HepG2 (cell line): ENCODE results near the gene IFNLR1. TPM values are rescaled to one million over a fixed set of nuclear protein-coding genes. Genes with fewer than 3 reads are reported as not detected.

Experiments used
- ATAC-seq: fragments of 200-7000 bp; cut with Tn5 transposase; 3 replicates; pipeline ENCODE4 v1.9.1; 2020; ENCODE audit warnings: mild to moderate bottlenecking, moderate library complexity
- BruUV-seq: library from RNA; stranded (reverse); fragments of 400-500 nt; replicated peaks from 2 replicates; lab custom pipeline; 2021; lab: Mats Ljungman, UMichigan
- CTCF ChIA-PET: fragments of 300-600 bp; formaldehyde crosslinking; extraction: SDS; loops from one replicate; lab custom pipeline; 2021; ENCODE audit warnings: low total read pairs, inconsistent platforms, low intra/inter-chr PET ratio; lab: Yijun Ruan, JAX
- POLR2A ChIA-PET: fragments of 350-600 bp; sonication (Branson Sonifier 250); formaldehyde crosslinking; loops from one replicate; lab custom pipeline; 2020; ENCODE audit warnings: antibody characterized with exemption, inconsistent platforms; lab: Yijun Ruan, JAX
- DNase-seq: peaks from one replicate; pipeline ENCODE4 v3.0.0-alpha.2; 2015; ENCODE audit warnings: low spot score
- FAIRE-seq: peaks from 3 replicates; lab custom pipeline; 2011; peaks lifted over from hg19 to GRCh38; lab: Jason Lieb, UNC
- H2AFZ ChIP-seq: one replicate; pipeline ENCODE4 v1.6.1; 2011; ENCODE audit warnings: low read length, inconsistent platforms
- H3K27ac ChIP-seq: fragments of 300-600 bp; 3 replicates; pipeline ENCODE4 v1.8.0; 2011; ENCODE audit warnings: mixed run types, mild to moderate bottlenecking, mixed read lengths, low read length, inconsistent platforms; ENCODE audit not compliant: insufficient read depth; ENCODE audit errors: extremely low read length
- H3K27me3 ChIP-seq, 2 experiments: fragments of 200-600 bp in 1 of 2; 2 replicates in 1 of 2; 3 replicates in 1 of 2; pipeline versions ENCODE4 v1.6.0 to v1.8.0; 2011; ENCODE audit warnings: low read length in 2 of 2, mild to moderate bottlenecking in 2 of 2, moderate library complexity in 2 of 2, inconsistent platforms in 1 of 2; ENCODE audit not compliant: insufficient read depth in 2 of 2, control insufficient read depth in 1 of 2
- H3K36me3 ChIP-seq, 2 experiments: fragments of 200-600 bp in 1 of 2; replicated peaks in 1 of 2; 2 replicates in 1 of 2; 3 replicates in 1 of 2; pipeline versions ENCODE4 v1.5.1 to v1.8.0; 2011; ENCODE audit warnings: low read length in 2 of 2, inconsistent platforms in 1 of 2; ENCODE audit not compliant: insufficient read depth in 2 of 2, control insufficient read depth in 1 of 2
- H3K4me1 ChIP-seq: 2 replicates; pipeline ENCODE4 v1.5.1; 2012; ENCODE audit warnings: low read length, inconsistent platforms; ENCODE audit not compliant: insufficient read depth
- H3K4me2 ChIP-seq: 2 replicates; pipeline ENCODE4 v1.6.0; 2011; ENCODE audit warnings: low read depth, low read length, inconsistent platforms
- H3K4me3 ChIP-seq, 3 experiments: fragments of 200-600 bp in 1 of 3; sonication (generic), shearing (Covaris generic) in 1 of 3; replicated peaks in 1 of 3; 2 replicates each; pipeline ENCODE4 v1.5.1; 2011 to 2016; ENCODE audit warnings: low read length in 3 of 3, inconsistent platforms in 2 of 3, low read depth in 2 of 3, mild to moderate bottlenecking in 2 of 3, control low read depth in 1 of 3, mixed read lengths in 1 of 3; ENCODE audit not compliant: insufficient read depth in 1 of 3
- H3K79me2 ChIP-seq: one replicate; pipeline ENCODE4 v1.6.1; 2011; ENCODE audit warnings: low read length, inconsistent platforms; ENCODE audit not compliant: insufficient read depth
- H3K9ac ChIP-seq: 2 replicates; pipeline ENCODE4 v1.6.0; 2011; ENCODE audit warnings: mild to moderate bottlenecking, low read depth, low read length, inconsistent platforms; ENCODE audit not compliant: insufficient read depth
- H3K9me3 ChIP-seq: 2 replicates; pipeline ENCODE4 v1.5.1; 2012; ENCODE audit warnings: mild to moderate bottlenecking, low read length
- H4K20me1 ChIP-seq: 2 replicates; pipeline ENCODE4 v1.6.0; 2011; ENCODE audit warnings: inconsistent platforms, mild to moderate bottlenecking, low read length, moderate library complexity; ENCODE audit not compliant: insufficient read depth
- CBX2 ChIP-seq, 2 experiments: fragments of 200-600 bp in 1 of 2; sonication (generic); formaldehyde crosslinking in 1 of 2; IDR thresholded peaks; 2 replicates each; pipeline versions ENCODE4 v1.7.0 to v1.8.1; 2018 to 2022; ENCODE audit warnings: low read depth in 2 of 2, low read length in 1 of 2, mild to moderate bottlenecking in 1 of 2, missing genetic modification reagents in 1 of 2
- JUND ChIP-seq: sonication (generic); formaldehyde crosslinking; IDR thresholded peaks from 2 replicates; pipeline ENCODE4 v1.8.0; 2022; ENCODE audit warnings: mild to moderate bottlenecking, missing genetic modification reagents
- KLF9 ChIP-seq: IDR thresholded peaks from 2 replicates; pipeline ENCODE4 v1.6.1; 2016; ENCODE audit warnings: low read depth
- MTF1 ChIP-seq: sonication (generic); formaldehyde crosslinking; IDR thresholded peaks from 2 replicates; pipeline ENCODE4 v1.5.0; 2020; ENCODE audit warnings: missing genetic modification reagents
- TEAD2 ChIP-seq: sonication (generic); formaldehyde crosslinking; IDR thresholded peaks from 2 replicates; pipeline ENCODE4 v1.9.0; 2021; ENCODE audit warnings: missing genetic modification reagents
- ZMYM2 ChIP-seq: sonication (generic); formaldehyde crosslinking; IDR thresholded peaks from 2 replicates; pipeline ENCODE4 v1.8.0; 2022; ENCODE audit warnings: mild to moderate bottlenecking, missing genetic modification reagents
- ZNF251 ChIP-seq: sonication (generic); formaldehyde crosslinking; IDR thresholded peaks from 2 replicates; pipeline ENCODE4 v1.9.0; 2021; ENCODE audit warnings: mild to moderate bottlenecking, missing genetic modification reagents
- ZNF253 ChIP-seq: sonication (generic); formaldehyde crosslinking; IDR thresholded peaks from 2 replicates; pipeline ENCODE4 v1.8.0; 2022; ENCODE audit warnings: mild to moderate bottlenecking, missing genetic modification reagents, borderline replicate concordance
- ZNF275 ChIP-seq: sonication (generic); formaldehyde crosslinking; IDR thresholded peaks from 2 replicates; pipeline ENCODE4 v1.8.0; 2022; ENCODE audit warnings: missing genetic modification reagents, mild to moderate bottlenecking, inconsistent platforms, borderline replicate concordance
- ZNF460 ChIP-seq: sonication (generic); formaldehyde crosslinking; IDR thresholded peaks from 2 replicates; pipeline ENCODE4 v1.5.1; 2020; ENCODE audit warnings: missing genetic modification reagents, mild to moderate bottlenecking, borderline replicate concordance
- WGBS: methylation state at CpG from one replicate; pipeline ENCODE4 v1.1.6; 2017; ENCODE audit warnings: low lambda C conversion rate; 5-methylcytosine and 5-hydroxymethylcytosine counted together
- in situ Hi-C: cut with HindIII; loops from 2 replicates; pipeline ENCODE4 v1.10.0; 2017; ENCODE audit warnings: low pct_unique_long_range_greater_than_20kb; ENCODE audit not compliant: extremely low pct_ligation_motif_present
- intact Hi-C: fragments of 100-400 bp; cut with micrococcal nuclease; formaldehyde crosslinking; loops from one replicate; pipeline ENCODE4 v1.10.0; 2022; ENCODE audit not compliant: unreplicated experiment
- polyA plus RNA-seq, 8 experiments: library from polyadenylated mRNA; depleted of rRNA in 3 of 8; stranded (reverse) in 7 of 8; unstranded in 1 of 8; fragments of >200 nt; fragmentation: Illumina TruSeq in 4 of 8; extraction: Trizol in 4 of 8; gene quantifications; 2 replicates each; pipeline versions ENCODE4 v1.2.1 to v1.2.3, GENCODE V29; 2011 to 2016; ENCODE audit warnings: low read depth in 4 of 8, missing spikeins in 1 of 8, mixed read lengths in 1 of 8; ENCODE audit not compliant: insufficient read depth in 1 of 8
- total RNA-seq, 5 experiments: library from RNA; depleted of rRNA; stranded (reverse); fragments of >200 nt; fragmentation: Illumina TruSeq; extraction: Trizol; gene quantifications; 2 replicates each; pipeline ENCODE4 v1.2.3, GENCODE V29; 2016; ENCODE audit warnings: low read depth in 1 of 5
- TF ChIP-seq, protein P1 (sequence below): sonication (generic); formaldehyde crosslinking; IDR thresholded peaks from 2 replicates; pipeline ENCODE4 v1.4.0; 2020; ENCODE audit warnings: missing genetic modification reagents, borderline replicate concordance

The IFNLR1 gene
- total and polyA plus RNA-seq, 2 of the 13 experiments (the other 11 are each of a cell fraction or from before 2014, with no cell fraction given), result 3.8 to 8.5 TPM

- TF ChIP-seq, protein P1, sequence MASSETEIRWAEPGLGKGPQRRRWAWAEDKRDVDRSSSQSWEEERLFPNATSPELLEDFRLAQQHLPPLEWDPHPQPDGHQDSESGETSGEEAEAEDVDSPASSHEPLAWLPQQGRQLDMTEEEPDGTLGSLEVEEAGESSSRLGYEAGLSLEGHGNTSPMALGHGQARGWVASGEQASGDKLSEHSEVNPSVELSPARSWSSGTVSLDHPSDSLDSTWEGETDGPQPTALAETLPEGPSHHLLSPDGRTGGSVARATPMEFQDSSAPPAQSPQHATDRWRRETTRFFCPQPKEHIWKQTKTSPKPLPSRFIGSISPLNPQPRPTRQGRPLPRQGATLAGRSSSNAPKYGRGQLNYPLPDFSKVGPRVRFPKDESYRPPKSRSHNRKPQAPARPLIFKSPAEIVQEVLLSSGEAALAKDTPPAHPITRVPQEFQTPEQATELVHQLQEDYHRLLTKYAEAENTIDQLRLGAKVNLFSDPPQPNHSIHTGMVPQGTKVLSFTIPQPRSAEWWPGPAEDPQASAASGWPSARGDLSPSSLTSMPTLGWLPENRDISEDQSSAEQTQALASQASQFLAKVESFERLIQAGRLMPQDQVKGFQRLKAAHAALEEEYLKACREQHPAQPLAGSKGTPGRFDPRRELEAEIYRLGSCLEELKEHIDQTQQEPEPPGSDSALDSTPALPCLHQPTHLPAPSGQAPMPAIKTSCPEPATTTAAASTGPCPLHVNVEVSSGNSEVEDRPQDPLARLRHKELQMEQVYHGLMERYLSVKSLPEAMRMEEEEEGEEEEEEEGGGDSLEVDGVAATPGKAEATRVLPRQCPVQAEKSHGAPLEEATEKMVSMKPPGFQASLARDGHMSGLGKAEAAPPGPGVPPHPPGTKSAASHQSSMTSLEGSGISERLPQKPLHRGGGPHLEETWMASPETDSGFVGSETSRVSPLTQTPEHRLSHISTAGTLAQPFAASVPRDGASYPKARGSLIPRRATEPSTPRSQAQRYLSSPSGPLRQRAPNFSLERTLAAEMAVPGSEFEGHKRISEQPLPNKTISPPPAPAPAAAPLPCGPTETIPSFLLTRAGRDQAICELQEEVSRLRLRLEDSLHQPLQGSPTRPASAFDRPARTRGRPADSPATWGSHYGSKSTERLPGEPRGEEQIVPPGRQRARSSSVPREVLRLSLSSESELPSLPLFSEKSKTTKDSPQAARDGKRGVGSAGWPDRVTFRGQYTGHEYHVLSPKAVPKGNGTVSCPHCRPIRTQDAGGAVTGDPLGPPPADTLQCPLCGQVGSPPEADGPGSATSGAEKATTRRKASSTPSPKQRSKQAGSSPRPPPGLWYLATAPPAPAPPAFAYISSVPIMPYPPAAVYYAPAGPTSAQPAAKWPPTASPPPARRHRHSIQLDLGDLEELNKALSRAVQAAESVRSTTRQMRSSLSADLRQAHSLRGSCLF (CRISPR knock-in tag), result no peak
- no peak for TF ChIP-seq MTF1
- no peak for TF ChIP-seq ZNF460 (CRISPR knock-in tag)
- TF ChIP-seq JUND, result no peak
These were observed 59.2 kb downstream of the IFNLR1 start (continued) for GRCh38 chr1:24127801-24128363.

GRCh38 chr1:24127134-24127800 is 59.8 kb downstream of the IFNLR1 start:
- Histone ChIP-seq H3K9ac (no peak overlapping the region), H3K4me1 (no peaks in the 10 kb centered on the region), H3K9me3 (no peaks in the 10 kb centered on the region), H3K4me3 (no peak overlapping the region), H3K27ac (no peak overlapping the region), H3K27me3 (no peaks in the 10 kb centered on the region), H3K36me3 (peaks cover 0 to 22% of the 10 kb centered on the region in 2 experiments; a peak in 3 of 5 replicates), H4K20me1 (no peaks in the 10 kb centered on the region), H3K79me2 (no peaks in the 10 kb centered on the region), H2AFZ (no peak overlapping the region), H3K4me2 (no peak overlapping the region)
- in situ Hi-C loops, result no loop called here
- intact Hi-C loops, result no loop called here
- no TSS peak for BruUV-seq
- FAIRE-seq, result no peak
- TF ChIP-seq KLF9 (CRISPR knock-in tag) (no peak), TEAD2 (CRISPR knock-in tag) (no peak), ZNF275 (no peak), CBX2 (IDR thresholded peaks at IDR 0.05; ENCODE audit: low read depth, low read length) (no peak), CBX2 (CRISPR knock-in tag; IDR thresholded peaks at IDR 0.05; ENCODE audit: low read depth) (no peak), ZNF253 (no peak), ZMYM2 (CRISPR knock-in tag) (no peak), ZNF251 (no peak)
- 88% methylated on average over 3 of the region's 3 CpGs for WGBS
- ChIA-PET CTCF (no interaction called here), POLR2A (no interaction called here)
- ATAC-seq, result no peak
- no peak for DNase-seq
